Measurements from ENCODE around the gene NGB. TPM values are rescaled to one million over a fixed set of nuclear protein-coding genes. Genes with fewer than 3 reads are reported as not detected.
"Not testable (repeated sequence)": the region's sequence is repeated elsewhere in the genome, so short reads cannot be mapped to it uniquely, and the experiment has no call there.

NGB gene
- total RNA-seq, 1 experiment from 2014 or later = not detected

- no peak for DNase-seq (ENCODE audit: low spot score)
These were observed 25.1 kb upstream of the NGB start for GRCh38 chr14:77296155-77296554.

- DNase-seq (ENCODE audit: low spot score) = no peak
These were observed 19.7 kb upstream of the NGB start for GRCh38 chr14:77290705-77291104.

- no peak for DNase-seq (ENCODE audit: low spot score)
These were observed 15.6 kb upstream of the NGB start for GRCh38 chr14:77286576-77286975.

- no peak for DNase-seq (ENCODE audit: low spot score)
These were observed 13.5 kb upstream of the NGB start for GRCh38 chr14:77284466-77284865.

- no peak for DNase-seq (ENCODE audit: low spot score)
These were observed 13.1 kb upstream of the NGB start for GRCh38 chr14:77284066-77284465.

- DNase-seq (ENCODE audit: low spot score) = no peak
These were observed 10.9 kb upstream of the NGB start for GRCh38 chr14:77281852-77282410.

GRCh38 chr14:77280921-77281320, 9.9 kb upstream of the NGB start:
- DNase-seq (ENCODE audit: low spot score) = not testable (repeated sequence)

- no peak for DNase-seq (ENCODE audit: low spot score)
These were observed 8.7 kb upstream of the NGB start for GRCh38 chr14:77279719-77280118.

- DNase-seq (ENCODE audit: low spot score) = no peak
These were observed 7.6 kb upstream of the NGB start for GRCh38 chr14:77278461-77279230.

- no peak for DNase-seq (ENCODE audit: low spot score)
These were observed 6.0 kb upstream of the NGB start for GRCh38 chr14:77276959-77277358.

GRCh38 chr14:77276295-77276935, 5.4 kb upstream of the NGB start:
- DNase-seq (ENCODE audit: low spot score) = no peak

GRCh38 chr14:77275601-77276017, 4.6 kb upstream of the NGB start:
- DNase-seq (ENCODE audit: low spot score) = no peak

GRCh38 chr14:77275041-77275580, 4.1 kb upstream of the NGB start:
- no peak for DNase-seq (ENCODE audit: low spot score)

GRCh38 chr14:77273796-77274195, 2.8 kb upstream of the NGB start:
- DNase-seq (ENCODE audit: low spot score) = no peak

- DNase-seq (ENCODE audit: low spot score) = no peak
These were observed 1.3 kb upstream of the NGB start for GRCh38 chr14:77272261-77272660.

- no peak for DNase-seq (ENCODE audit: low spot score)
These were observed 469 bp downstream of the NGB start for GRCh38 chr14:77270361-77271112.

GRCh38 chr14:77268989-77269600, 1.9 kb downstream of the NGB start:
- DNase-seq (ENCODE audit: low spot score) = no peak

- DNase-seq (ENCODE audit: low spot score) = no peak
These were observed 2.9 kb downstream of the NGB start for GRCh38 chr14:77267937-77268699.

- no peak for DNase-seq (ENCODE audit: low spot score)
These were observed 4.7 kb downstream of the NGB start for GRCh38 chr14:77266336-77266735.

- no peak for DNase-seq (ENCODE audit: low spot score)
These were observed 5.3 kb downstream of the NGB start for GRCh38 chr14:77265561-77266335.
